GM12878 (cell line): Measurements from ENCODE around the gene GBP6. TPM values are rescaled to one million over a fixed set of nuclear protein-coding genes. Genes with fewer than 3 reads are reported as not detected.

Experiments
- ATAC-seq: fragments of 200-7000 bp; cut with Tn5 transposase; 3 replicates; pipeline ENCODE4 v1.9.1; 2020; ENCODE audit warnings: mild to moderate bottlenecking, moderate library complexity
- Bru-seq: library from RNA; stranded (reverse); fragments of 400-500 nt; gene quantifications from one replicate; lab custom pipeline; 2021; lab: Mats Ljungman, UMichigan
- BruChase-seq, 2 experiments: library from RNA; stranded (reverse); fragments of 400-500 nt; gene quantifications; one replicate each; lab custom pipeline; 2021; lab: Mats Ljungman, UMichigan
- BruUV-seq: library from RNA; stranded (reverse); fragments of 400-500 nt; replicated peaks from 2 replicates; lab custom pipeline; 2021; lab: Mats Ljungman, UMichigan
- CTCF ChIA-PET: fragments of 300-600 bp; sonication (Branson Sonifier 250); formaldehyde crosslinking; extraction: SDS; loops from one replicate; lab custom pipeline; 2021; ENCODE audit warnings: inconsistent platforms; lab: Yijun Ruan, JAX
- POLR2A ChIA-PET: fragments of 350-600 bp; formaldehyde crosslinking; extraction: SDS; loops from one replicate; lab custom pipeline; 2021; ENCODE audit warnings: inconsistent platforms; lab: Charles Lee
- RAD21 ChIA-PET: fragments of 300-600 bp; sonication (Branson Sonifier 250); formaldehyde crosslinking; loops from one replicate; lab custom pipeline; 2023; ENCODE audit warnings: antibody characterized with exemption; ENCODE audit not compliant: unreplicated experiment; lab: Charles Lee
- SMC1A ChIA-PET: fragments of 300-600 bp; sonication (Branson Sonifier 250); formaldehyde crosslinking; loops from one replicate; lab custom pipeline; 2023; ENCODE audit not compliant: unreplicated experiment, uncharacterized antibody; lab: Charles Lee
- DNase-seq: peaks from one replicate; pipeline ENCODE4 v3.0.0-alpha.2; 2011; ENCODE audit warnings: low read depth, low spot score
- FAIRE-seq: peaks from 3 replicates; lab custom pipeline; 2011; peaks lifted over from hg19 to GRCh38; lab: Jason Lieb, UNC
- H2AFZ ChIP-seq: 2 replicates; pipeline ENCODE4 v1.6.0; 2011; ENCODE audit warnings: low read depth, low read length, control low read depth; ENCODE audit not compliant: control insufficient read depth
- H3K27ac ChIP-seq: 2 replicates; pipeline ENCODE4 v1.5.1; 2011; ENCODE audit warnings: control low read depth; ENCODE audit not compliant: control insufficient read depth, insufficient read depth
- H3K27me3 ChIP-seq, 2 experiments: replicated peaks in 1 of 2; 2 replicates each; pipeline versions ENCODE4 v1.6.0 to v1.6.1; 2011; ENCODE audit warnings: low read length in 1 of 2; ENCODE audit not compliant: control insufficient read depth in 2 of 2, insufficient read depth in 2 of 2
- H3K36me3 ChIP-seq, 2 experiments: 2 replicates each; pipeline ENCODE4 v1.5.1; 2011; ENCODE audit warnings: low read length in 1 of 2; ENCODE audit not compliant: control insufficient read depth in 2 of 2, insufficient read depth in 2 of 2
- H3K4me1 ChIP-seq: 2 replicates; pipeline ENCODE4 v1.6.1; 2011; ENCODE audit warnings: mild to moderate bottlenecking, low read length, moderate library complexity, mixed read lengths; ENCODE audit not compliant: control insufficient read depth, insufficient read depth
- H3K4me2 ChIP-seq: 2 replicates; pipeline ENCODE4 v1.6.0; 2011; ENCODE audit warnings: control low read depth; ENCODE audit not compliant: control insufficient read depth, insufficient read depth
- H3K4me3 ChIP-seq: fragments of 200-600 bp; sonication (generic); 2 replicates; pipeline ENCODE4 v1.5.1; 2016
- H3K79me2 ChIP-seq: 2 replicates; pipeline ENCODE4 v1.6.0; 2011; ENCODE audit warnings: low read length; ENCODE audit not compliant: control insufficient read depth, insufficient read depth
- H3K9ac ChIP-seq: 2 replicates; pipeline ENCODE4 v1.8.0; 2011; ENCODE audit warnings: low read length, control low read depth, mixed read lengths; ENCODE audit not compliant: control insufficient read depth, insufficient read depth
- H3K9me3 ChIP-seq: replicated peaks from 3 replicates; pipeline ENCODE4 v1.5.1; 2011; ENCODE audit warnings: mild to moderate bottlenecking, low read length; ENCODE audit not compliant: control insufficient read depth, insufficient read depth
- H4K20me1 ChIP-seq: 2 replicates; pipeline ENCODE4 v1.6.0; 2011; ENCODE audit not compliant: control insufficient read depth, insufficient read depth
- ATF2 ChIP-seq: IDR thresholded peaks from 2 replicates; pipeline ENCODE4 v1.6.1; 2012; ENCODE audit warnings: low read length, inconsistent platforms
- BCLAF1 ChIP-seq: fragments of 450-650 bp; IDR thresholded peaks from 2 replicates; pipeline ENCODE4 v1.6.1; 2017; ENCODE audit warnings: antibody characterized with exemption, mild to moderate bottlenecking, moderate library complexity
- CBX5 ChIP-seq: sonication (generic); IDR thresholded peaks from 2 replicates; pipeline ENCODE4 v1.6.1; 2016; ENCODE audit warnings: low read depth, moderate library complexity, mild to moderate bottlenecking, inconsistent platforms
- IKZF1 ChIP-seq: fragments of 450-650 bp; conservative IDR thresholded peaks from 2 replicates; pipeline ENCODE4 v1.6.1; 2017; ENCODE audit warnings: antibody characterized with exemption, mild to moderate bottlenecking
- IKZF2 ChIP-seq, 2 experiments: fragments of 450-650 bp; IDR thresholded peaks; 2 replicates each; pipeline ENCODE4 v1.6.1; 2017; ENCODE audit warnings: mild to moderate bottlenecking in 2 of 2, moderate library complexity in 2 of 2
- MAX ChIP-seq: IDR thresholded peaks from 2 replicates; pipeline ENCODE4 v1.6.1; 2012; ENCODE audit warnings: low read depth, low read length, improper control_type of control experiment
- NFIC ChIP-seq: IDR thresholded peaks from 2 replicates; pipeline ENCODE4 v1.6.1; 2012; ENCODE audit warnings: low read depth, mild to moderate bottlenecking, inconsistent platforms, low read length, moderate library complexity
- NFYB ChIP-seq: IDR thresholded peaks from 2 replicates; pipeline ENCODE4 v1.6.1; 2011; ENCODE audit warnings: low read depth, mild to moderate bottlenecking, low read length, improper control_type of control experiment, moderate library complexity; ENCODE audit not compliant: insufficient read depth
- RAD21 ChIP-seq: IDR thresholded peaks from 2 replicates; pipeline ENCODE4 v1.6.1; 2011; ENCODE audit warnings: mild to moderate bottlenecking, low read depth, low read length, moderate library complexity; ENCODE audit not compliant: insufficient read depth
- RCOR1 ChIP-seq: conservative IDR thresholded peaks from 2 replicates; pipeline ENCODE4 v1.6.1; 2012; ENCODE audit warnings: low read depth, low read length, improper control_type of control experiment
- SRF ChIP-seq, 2 experiments: IDR thresholded peaks; 2 replicates each; pipeline ENCODE4 v1.6.1; 2011; ENCODE audit warnings: low read depth in 2 of 2, low read length in 2 of 2, mild to moderate bottlenecking in 1 of 2, moderate library complexity in 1 of 2
- TARDBP ChIP-seq: IDR thresholded peaks from 2 replicates; pipeline ENCODE4 v1.6.1; 2016; ENCODE audit warnings: borderline replicate concordance
- TBL1XR1 ChIP-seq: IDR thresholded peaks from 2 replicates; pipeline ENCODE4 v1.6.1; 2012; ENCODE audit warnings: low read depth, low read length, improper control_type of control experiment
- ZSCAN29 ChIP-seq: fragments of 450-650 bp; IDR thresholded peaks from 2 replicates; pipeline ENCODE4 v1.6.1; 2017; ENCODE audit warnings: mild to moderate bottlenecking, moderate library complexity
- WGBS: methylation state at CpG from one replicate; pipeline ENCODE4 v1.1.6; 2016; ENCODE audit warnings: low lambda C conversion rate; ENCODE audit not compliant: insufficient replicate concordance, insufficient coverage; ENCODE audit errors: missing lambda C conversion rate; 5-methylcytosine and 5-hydroxymethylcytosine counted together
- in situ Hi-C: fragments of 300-500 bp; cut with MboI; formaldehyde crosslinking; loops from 9 replicates; pipeline ENCODE4 v1.14.3; 2018; ENCODE audit warnings: mixed read lengths
- intact Hi-C: fragments of 100-400 bp; cut with micrococcal nuclease; formaldehyde crosslinking; loops from one replicate; pipeline ENCODE4 v1.14.2; 2022; ENCODE audit not compliant: unreplicated experiment
- long read RNA-seq, 2 experiments: library from polyadenylated mRNA; unstranded; transcript quantifications; one replicate each; pipeline ENCODE4 v2.0.0, GENCODE V29; 2019 to 2020
- polyA minus RNA-seq, 3 experiments: library from RNA; depleted of rRNA, polyadenylated mRNA; stranded (reverse); fragments of >200 nt; gene quantifications; 2 replicates each; pipeline ENCODE4 v1.2.3, GENCODE V29; 2011
- polyA plus RNA-seq, 11 experiments: library from polyadenylated mRNA; depleted of rRNA in 4 of 11; unstranded in 6 of 11; stranded (reverse) in 5 of 11; fragments of >200 nt; fragmentation: Nextera tagmentation in 4 of 11; fragmentation: Illumina TruSeq in 1 of 11; extraction: Ambion mirVana in 4 of 11; extraction: Trizol in 1 of 11; gene quantifications; 1 replicate in 1 of 11; 2 replicates in 10 of 11; pipeline versions ENCODE4 v1.2.1 to v1.2.3, GENCODE V29; 2011 to 2016; ENCODE audit warnings: inconsistent platforms in 2 of 11, missing spikeins in 2 of 11, low read depth in 1 of 11
- total RNA-seq, 4 experiments: library from RNA; depleted of rRNA in 3 of 4; stranded (reverse); fragments of >200 nt in 3 of 4; fragmentation: Illumina TruSeq in 1 of 4; extraction: Trizol in 1 of 4; gene quantifications; 2 replicates each; pipeline versions ENCODE4 v1.2.1 to v1.2.3, GENCODE V29; 2013 to 2021

Gene GBP6
- 3.0 and 3.4 TPM in 2 replicates for total RNA-seq (2013; cell fraction: nucleolus; rRNA removed)
- total RNA-seq (2014; rRNA removed): not detected in 2 replicates
- total RNA-seq (2014; rRNA removed; fragmentation: Illumina TruSeq; extraction: Trizol): 0.04 TPM in 1 of 2 replicates, not detected in the other
- not detected in 2 replicates for total RNA-seq (2021)
- not detected for polyA plus RNA-seq (2011; ENCODE audit: low read depth)
- polyA plus RNA-seq (2011; rRNA removed): 2.7 and 3.5 TPM in 2 replicates
- 1.6 TPM in 2 replicates for polyA plus RNA-seq (2011; cell fraction: cytosol; rRNA removed)
- polyA plus RNA-seq (2011; cell fraction: nucleus; rRNA removed): 1.2 and 1.5 TPM in 2 replicates
- polyA plus RNA-seq (2012): 0.09 and 0.17 TPM in 2 replicates
- polyA plus RNA-seq (2014; fragmentation: Illumina TruSeq; extraction: Trizol): not detected in 2 replicates
- polyA plus RNA-seq (2014; fragmentation: Nextera tagmentation; extraction: Ambion mirVana): under 1 TPM in 1 of 2 experiments, not detected in 1; 0.05 TPM
- 0.03 TPM in 1 of 2 replicates, not detected in the other for polyA plus RNA-seq (2014; rRNA removed)
- polyA plus RNA-seq (2016; fragmentation: Nextera tagmentation; extraction: Ambion mirVana): not detected
- 3.1 and 3.5 TPM in 2 replicates for polyA minus RNA-seq (2011; rRNA and poly(A)+ RNA removed)
- 1.0 and 1.5 TPM in 2 replicates for polyA minus RNA-seq (2011; cell fraction: cytosol; rRNA and poly(A)+ RNA removed)
- polyA minus RNA-seq (2011; cell fraction: nucleus; rRNA and poly(A)+ RNA removed): 1.1 and 1.9 TPM in 2 replicates
- Bru-seq, nascent RNA: percentile 23 among the genes with signal in this experiment
- percentile 9 among the genes with signal in this experiment for BruChase-seq, experiment 1, labeled RNA remaining after a 6-hour chase
- BruChase-seq, experiment 2, labeled RNA remaining after a 2-hour chase: percentile 7 among the genes with signal in this experiment
- long read RNA-seq, experiment 1: 0 reads
- long read RNA-seq, experiment 2, partial matches to known transcripts: 1 of 10 reads
- long read RNA-seq, experiment 2, other reads (novel, unspliced or antisense): 5 of 10 reads

GRCh38 chr1:89363638-89364536, at the start of gene GBP6:
GBP6 (plus strand) TSS chr1:89364059; CDS start chr1:89368552, 4,493 bp downstream.
- Histone ChIP-seq H3K27ac (peak within 1 kb of the TSS; percentile 4; the same call in 1 of the 2 replicates), H3K9me3 (no peaks in the 10 kb centered on the region), H3K4me2 (peak within 1 kb of the TSS; percentile 34), H3K4me3 (no peak within 1 kb of the TSS), H3K4me1 (peaks cover 12% of the 10 kb centered on the region), H3K36me3 (no peaks in the 10 kb centered on the region), H2AFZ (no peak within 1 kb of the TSS), H3K27me3 (no peaks in the 10 kb centered on the region), H3K9ac (no peak within 1 kb of the TSS), H4K20me1 (no peaks in the 10 kb centered on the region), H3K79me2 (no peaks in the 10 kb centered on the region)
- FAIRE-seq (peak; percentile 31), ATAC-seq (peak; percentile 62), DNase-seq (no peak)
- intact Hi-C loops (no loop called here), in situ Hi-C loops (loop anchor here (5.0 kb wide), 1 partner anchor 367 kb away; no protein-coding TSS in a partner anchor)
- ChIA-PET CTCF (interaction anchor here (0.9 to 9.2 kb wide), 7 partner anchors 89 to 364 kb away, joined by 3 to 98 read pairs (median 3); partner anchors contain the start of gene GBP4), SMC1A (interaction anchor here (0.7 to 2.8 kb wide), 8 partner anchors 12 to 188 kb away, joined by 3 to 8 read pairs (median 4); partner anchors contain the start of genes GBP4, GBP5 and GBP7), RAD21 (interaction anchor here (1.2 to 2.1 kb wide), 4 partner anchors 90 to 323 kb away, joined by 3 to 5 read pairs (median 4); no protein-coding TSS in a partner anchor), POLR2A (interaction anchor here (0.7 kb wide), 1 partner anchor 342 kb away, joined by 3 read pairs; no protein-coding TSS in a partner anchor)
- 66% methylated on average over 10 of the region's 10 CpGs for WGBS
- BruUV-seq: no TSS peak
- TF ChIP-seq BCLAF1: no peak
- TF ChIP-seq IKZF1: no peak
- no peak for TF ChIP-seq TBL1XR1
- no peak for TF ChIP-seq SRF (IDR thresholded peaks at IDR 0.05; ENCODE audit: low read depth in 2 of 2, low read length in 2 of 2)
- TF ChIP-seq ATF2: peak; percentile 23; the same call in 1 of the 2 replicates
- no peak for TF ChIP-seq ZSCAN29
- no peak for TF ChIP-seq CBX5
- TF ChIP-seq RCOR1: no peak
- no peak for TF ChIP-seq TARDBP
- TF ChIP-seq IKZF2 (IDR thresholded peaks at IDR 0.05): peak in 1 of 2 experiments; percentile 21; a peak in 1 of 4 replicates
- no peak for TF ChIP-seq NFYB
- no peak for TF ChIP-seq RAD21
- no peak for TF ChIP-seq MAX
- TF ChIP-seq NFIC: peak; percentile 49; the same call in 1 of the 2 replicates
